ENCODE data around the gene TMEM201.

The TMEM201 gene

GRCh38 chr1:9597361-9598315 is 8.9 kb downstream of the TMEM201 start:
- Histone ChIP-seq H3K4me3 (ENCODE audit: low read length) (no peak overlapping the region), H4K20me1 (ENCODE audit: insufficient read depth, low read length) (peaks cover 16% of the 10 kb centered on the region; the same call in 1 of the 2 replicates), H2AFZ (ENCODE audit: low read length) (no peak overlapping the region), H3K27ac (ENCODE audit: low read length) (no peak overlapping the region), H3K4me1 (ENCODE audit: low read length) (no peaks in the 10 kb centered on the region), H3K27me3 (replicated peaks; ENCODE audit: insufficient read depth, low read length) (no peaks in the 10 kb centered on the region), H3K9ac (ENCODE audit: low read length) (no peak overlapping the region), H3F3A (ENCODE audit: insufficient read depth, low read length) (no peaks in the 10 kb centered on the region), H3K79me2 (ENCODE audit: low read length) (peaks cover 44% of the 10 kb centered on the region), H3K9me3 (replicated peaks; ENCODE audit: insufficient read depth, low read length) (no peaks in the 10 kb centered on the region), H3K36me3 (replicated peaks; ENCODE audit: insufficient read depth, low read length) (no peaks in the 10 kb centered on the region), H3K4me2 (ENCODE audit: low read depth, low read length) (no peak overlapping the region), H3K9me2 (replicated peaks; ENCODE audit: insufficient read depth, low read length) (no peaks in the 10 kb centered on the region)
- DNase-seq = no peak
- TF ChIP-seq CTCF (IDR thresholded peaks at IDR 0.05; ENCODE audit: low read length) (no peak), EZH2 (optimal IDR thresholded peaks at IDR 0.05; ENCODE audit: low read depth, low read length) (no peak), EZH2phosphoT487 (IDR thresholded peaks at IDR 0.05; ENCODE audit: low read length) (no peak)

- no peak overlapping the region for H3K4me2 ChIP-seq (ENCODE audit: low read depth, low read length)
- H4K20me1 ChIP-seq (ENCODE audit: insufficient read depth, low read length) = peaks cover 14% of the 10 kb centered on the region; the same call in 1 of the 2 replicates
- H3K27ac ChIP-seq (ENCODE audit: low read length) = no peak overlapping the region
- H3K4me3 ChIP-seq (ENCODE audit: low read length) = no peak overlapping the region
- H3K4me1 ChIP-seq (ENCODE audit: low read length) = no peaks in the 10 kb centered on the region
- no peak overlapping the region for H2AFZ ChIP-seq (ENCODE audit: low read length)
- H3K9ac ChIP-seq (ENCODE audit: low read length) = no peak overlapping the region
- no peaks in the 10 kb centered on the region for H3F3A ChIP-seq (ENCODE audit: insufficient read depth, low read length)
- DNase-seq = no peak
- H3K9me2 ChIP-seq (replicated peaks; ENCODE audit: insufficient read depth, low read length) = no peaks in the 10 kb centered on the region
- H3K27me3 ChIP-seq (replicated peaks; ENCODE audit: insufficient read depth, low read length) = no peaks in the 10 kb centered on the region
- no peaks in the 10 kb centered on the region for H3K9me3 ChIP-seq (replicated peaks; ENCODE audit: insufficient read depth, low read length)
- TF ChIP-seq EZH2phosphoT487 (IDR thresholded peaks at IDR 0.05; ENCODE audit: low read length) (no peak), CTCF (IDR thresholded peaks at IDR 0.05; ENCODE audit: low read length) (no peak), EZH2 (optimal IDR thresholded peaks at IDR 0.05; ENCODE audit: low read depth, low read length) (no peak)
- no peaks in the 10 kb centered on the region for H3K36me3 ChIP-seq (replicated peaks; ENCODE audit: insufficient read depth, low read length)
- peaks cover 38% of the 10 kb centered on the region for H3K79me2 ChIP-seq (ENCODE audit: low read length)
Measured at GRCh38 chr1:9598316-9598700, 9.6 kb downstream of the TMEM201 start.

- no peak overlapping the region for H3K4me2 ChIP-seq (ENCODE audit: low read depth, low read length)
- no peaks in the 10 kb centered on the region for H3K9me2 ChIP-seq (replicated peaks; ENCODE audit: insufficient read depth, low read length)
- peaks cover 4% of the 10 kb centered on the region; the same call in 1 of the 2 replicates for H4K20me1 ChIP-seq (ENCODE audit: insufficient read depth, low read length)
- no peak overlapping the region for H3K4me3 ChIP-seq (ENCODE audit: low read length)
- no peak for TF ChIP-seq EZH2 (optimal IDR thresholded peaks at IDR 0.05; ENCODE audit: low read depth, low read length)
- TF ChIP-seq EZH2phosphoT487 (IDR thresholded peaks at IDR 0.05; ENCODE audit: low read length) = no peak
- TF ChIP-seq CTCF (IDR thresholded peaks at IDR 0.05; ENCODE audit: low read length) = no peak
- H3K9me3 ChIP-seq (replicated peaks; ENCODE audit: insufficient read depth, low read length) = no peaks in the 10 kb centered on the region
- H3K27ac ChIP-seq (ENCODE audit: low read length) = no peak overlapping the region
- no peaks in the 10 kb centered on the region for H3K27me3 ChIP-seq (replicated peaks; ENCODE audit: insufficient read depth, low read length)
- H3K36me3 ChIP-seq (replicated peaks; ENCODE audit: insufficient read depth, low read length) = no peaks in the 10 kb centered on the region
- no peaks in the 10 kb centered on the region for H3F3A ChIP-seq (ENCODE audit: insufficient read depth, low read length)
- no peak overlapping the region for H2AFZ ChIP-seq (ENCODE audit: low read length)
- H3K4me1 ChIP-seq (ENCODE audit: low read length) = no peaks in the 10 kb centered on the region
- H3K79me2 ChIP-seq (ENCODE audit: low read length) = peaks cover 23% of the 10 kb centered on the region
- H3K9ac ChIP-seq (ENCODE audit: low read length) = no peak overlapping the region
- no peak for DNase-seq
Measured at GRCh38 chr1:9599741-9600140, 11.0 kb downstream of the TMEM201 start.

Measured in MM.1S (cell line).